Fibroblast of skin of scalp (primary cell): Measurements from ENCODE around the gene EXOC6B. TPM values are rescaled to one million over a fixed set of nuclear protein-coding genes. Genes with fewer than 3 reads are reported as not detected.
A peak's percentile ranks its signal among the peaks of the same experiment; 100 is the strongest.

Experiments
- DNase-seq: peaks from one replicate; pipeline ENCODE4 v3.0.0-alpha.2; 2013
- polyA plus RNA-seq, 2 experiments: library from polyadenylated mRNA; unstranded; fragments of 120-200 nt; gene quantifications; one replicate each; pipeline ENCODE4 v1.2.1, GENCODE V29; 2013; ENCODE audit not compliant: insufficient read length in 2 of 2

Gene EXOC6B
- polyA plus RNA-seq (2013, experiment 1 of 2; ENCODE audit: insufficient read length) = 13.2 TPM
- polyA plus RNA-seq (2013, experiment 2 of 2; ENCODE audit: insufficient read length) = 15.6 TPM

DNA sequence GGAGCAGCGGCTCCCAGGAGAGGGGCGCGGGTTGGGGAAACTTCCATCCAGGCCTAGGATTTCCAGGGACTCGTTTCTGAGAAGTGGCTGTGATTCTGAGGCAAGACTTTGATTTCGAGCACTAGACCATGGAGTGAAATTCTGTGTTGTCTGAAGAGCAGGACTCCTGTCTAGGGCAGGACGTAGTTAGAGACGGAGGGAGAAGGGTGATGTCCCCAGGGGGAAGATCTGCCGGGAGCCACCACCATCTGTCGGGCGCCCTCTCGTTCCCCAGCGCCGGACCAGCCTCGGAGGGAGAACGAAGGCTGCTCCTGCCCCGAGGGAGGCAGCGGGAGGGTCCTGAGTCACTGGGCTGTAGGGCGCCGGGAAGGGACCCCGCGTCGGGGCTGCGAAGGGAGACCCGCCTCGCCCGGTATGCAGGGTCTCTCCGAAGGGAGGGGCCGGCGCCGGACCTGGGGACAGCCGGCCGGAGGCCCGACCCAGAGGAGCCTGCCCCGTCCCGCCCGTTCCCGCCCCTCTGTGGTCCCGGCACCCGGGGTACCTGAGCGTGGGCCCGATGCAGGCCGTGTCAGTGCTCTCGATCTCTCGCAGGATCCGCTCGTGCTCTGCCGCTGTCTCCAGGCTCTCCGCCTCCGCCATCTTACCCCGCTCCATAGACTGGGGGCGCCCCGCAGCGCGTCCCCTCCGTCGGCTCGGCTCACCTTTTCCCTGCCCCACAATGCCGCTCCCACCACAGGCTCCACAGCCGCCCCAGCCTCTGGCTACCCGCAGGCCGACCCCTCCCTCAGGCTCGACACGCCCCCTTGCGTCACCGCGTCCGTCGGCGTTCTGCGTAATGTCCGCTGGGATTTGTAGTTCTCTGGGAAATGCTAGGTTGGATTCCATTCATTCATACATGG is at the start of gene EXOC6B:
TSS of gene EXOC6B (minus strand) at position 777 of the 899 bp plus-strand sequence.
- peak; percentile 89 for DNase-seq

- DNase-seq = no peak
These were observed 46.0 kb upstream of the EXOC6B start for GRCh38 chr2:72871880-72872279.

- no peak for DNase-seq
These were observed 45.2 kb upstream of the EXOC6B start for GRCh38 chr2:72871060-72871459.

- DNase-seq = peak; percentile 4
These were observed 38.7 kb upstream of the EXOC6B start for GRCh38 chr2:72864500-72864899.

DNA sequence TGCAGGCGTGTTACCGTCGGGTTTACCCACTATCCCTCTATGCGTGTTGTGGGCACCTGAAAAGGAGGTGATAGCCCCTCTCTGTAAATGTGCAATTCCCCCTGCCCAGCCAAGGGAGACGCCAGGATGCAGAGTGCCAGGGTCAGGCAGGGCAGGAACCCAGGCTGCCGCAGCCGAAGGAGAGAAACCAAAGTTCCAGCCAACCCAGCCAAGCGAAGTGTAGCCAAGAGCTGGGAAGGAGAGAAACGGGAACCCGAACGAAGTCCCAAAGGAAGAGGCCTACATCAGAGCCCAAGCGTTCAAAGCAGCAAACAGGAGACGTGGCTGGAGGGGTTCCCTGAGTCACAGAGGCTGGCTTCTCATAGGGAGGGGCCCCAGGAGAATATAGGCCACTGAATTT is 37.2 kb upstream of the EXOC6B start:
- no peak for DNase-seq

GRCh38 chr2:72862239-72862988 is 36.6 kb upstream of the EXOC6B start:
- peak; percentile 84 for DNase-seq

- peak; percentile 44 for DNase-seq
These were observed 34.0 kb upstream of the EXOC6B start for GRCh38 chr2:72859831-72860262.

DNA sequence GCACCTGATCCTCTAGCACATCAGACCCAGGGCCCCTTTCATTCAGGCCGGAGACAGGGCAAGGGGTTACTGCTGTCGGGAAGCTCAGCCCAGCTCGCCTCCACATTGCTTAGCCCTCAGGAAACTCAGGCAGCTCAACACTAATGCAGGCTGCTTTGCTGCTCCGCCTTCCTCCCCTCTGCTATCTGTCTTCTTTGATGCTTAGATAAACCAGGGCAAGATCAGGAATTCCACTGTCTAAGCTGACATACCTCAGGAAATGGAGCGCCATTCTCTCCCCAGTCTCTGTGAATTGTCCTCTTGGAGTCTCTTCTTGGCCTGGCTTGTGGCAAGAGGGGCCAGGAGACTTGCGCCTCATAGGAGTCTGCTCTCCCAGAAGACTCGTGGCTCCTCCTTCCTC is 25.5 kb upstream of the EXOC6B start:
- no peak for DNase-seq

DNA sequence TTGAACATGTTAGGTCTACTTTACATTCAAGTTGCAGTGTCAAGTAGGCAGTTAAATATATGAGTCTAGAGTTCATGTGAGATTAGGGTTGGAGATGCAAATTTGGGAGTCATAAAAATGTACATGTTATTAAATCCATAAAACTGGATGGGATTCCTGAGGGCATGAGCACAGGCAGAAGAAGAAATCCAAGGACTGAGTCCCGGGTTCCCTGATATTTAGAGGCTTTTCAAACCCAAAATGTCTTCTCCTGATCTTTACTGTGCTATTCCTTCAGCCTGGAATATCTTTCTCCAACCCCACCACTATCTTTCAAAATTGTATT is 23.3 kb upstream of the EXOC6B start:
- DNase-seq = no peak

DNA sequence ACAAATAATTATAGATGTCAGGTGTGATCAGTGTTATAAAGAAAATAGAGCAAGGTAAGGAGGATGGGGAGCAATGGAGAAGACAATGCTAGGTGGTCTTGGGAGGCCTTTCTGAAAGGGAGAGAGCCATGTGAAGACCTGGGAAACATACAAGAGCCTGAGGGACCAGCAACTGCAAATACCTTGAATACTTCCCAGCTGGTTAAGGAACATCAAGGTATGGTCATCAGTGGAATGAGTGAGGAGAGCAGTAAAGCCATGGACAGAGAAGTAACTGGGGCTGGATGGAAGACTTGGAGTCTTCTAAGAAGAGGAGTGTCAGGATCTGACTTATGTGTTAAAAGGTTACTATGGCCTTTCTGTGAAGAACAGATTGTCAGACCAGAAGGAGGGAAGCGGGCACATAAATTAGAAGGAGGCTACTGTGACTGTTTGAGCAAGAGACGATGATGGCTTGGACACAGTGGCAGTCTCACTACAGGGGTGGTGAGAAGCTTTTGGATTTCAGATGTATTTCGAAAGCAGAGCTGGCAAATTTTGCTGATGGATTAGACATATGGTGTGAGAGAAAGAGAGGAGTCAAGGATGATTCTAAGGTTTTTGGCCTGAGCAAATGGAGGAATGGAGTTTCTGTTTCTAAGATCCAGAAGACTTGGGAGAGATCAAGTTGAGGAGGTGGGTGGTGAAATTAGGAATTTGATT is 22.8 kb upstream of the EXOC6B start:
- DNase-seq = no peak

GRCh38 chr2:72847534-72848315 is 21.9 kb upstream of the EXOC6B start:
- no peak for DNase-seq

DNA sequence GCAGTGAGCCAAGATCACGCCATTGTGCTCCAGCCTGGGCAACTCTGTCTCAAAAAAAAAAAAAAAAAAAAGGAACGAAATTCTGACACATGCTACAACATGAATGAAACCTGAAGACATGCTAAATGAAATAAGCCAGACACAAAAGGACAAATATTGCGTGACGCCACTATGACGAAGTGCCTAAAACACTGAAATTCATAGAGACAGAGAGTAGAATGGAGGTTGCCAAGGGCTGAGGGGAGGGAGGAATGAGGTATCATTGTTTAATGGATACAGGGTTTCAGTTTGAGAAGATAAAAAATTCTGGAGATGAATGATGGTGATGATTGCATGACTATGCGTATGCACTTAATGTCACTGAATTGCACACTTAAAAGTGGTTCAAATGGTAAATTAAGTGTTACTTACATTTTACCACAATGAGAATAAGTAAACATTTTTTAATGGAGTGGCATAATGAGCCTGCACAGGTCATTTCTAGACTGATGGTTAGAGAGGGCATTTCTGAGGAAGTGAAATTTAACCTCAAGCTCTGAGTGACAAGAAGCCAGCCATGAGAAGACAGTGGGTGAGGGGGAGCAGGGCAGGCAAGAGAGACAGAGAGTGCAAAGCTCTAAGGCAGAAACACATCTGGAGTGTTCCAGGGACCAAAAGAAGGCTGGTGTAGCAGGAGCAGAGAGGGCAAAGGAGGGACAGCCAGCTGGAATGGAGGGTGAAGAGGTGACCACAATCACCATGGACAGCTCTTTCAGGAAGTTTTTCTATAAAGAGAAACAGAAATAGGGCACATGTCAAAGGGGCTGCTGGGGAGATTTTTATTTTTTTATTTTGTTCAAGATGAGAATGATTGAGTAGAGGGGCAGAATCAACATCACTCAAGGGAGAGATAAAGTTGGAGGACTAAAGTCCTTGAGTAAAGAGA is 20.6 kb upstream of the EXOC6B start:
- DNase-seq = no peak

- DNase-seq = no peak
These were observed 17.5 kb upstream of the EXOC6B start for GRCh38 chr2:72843301-72843700.

DNA sequence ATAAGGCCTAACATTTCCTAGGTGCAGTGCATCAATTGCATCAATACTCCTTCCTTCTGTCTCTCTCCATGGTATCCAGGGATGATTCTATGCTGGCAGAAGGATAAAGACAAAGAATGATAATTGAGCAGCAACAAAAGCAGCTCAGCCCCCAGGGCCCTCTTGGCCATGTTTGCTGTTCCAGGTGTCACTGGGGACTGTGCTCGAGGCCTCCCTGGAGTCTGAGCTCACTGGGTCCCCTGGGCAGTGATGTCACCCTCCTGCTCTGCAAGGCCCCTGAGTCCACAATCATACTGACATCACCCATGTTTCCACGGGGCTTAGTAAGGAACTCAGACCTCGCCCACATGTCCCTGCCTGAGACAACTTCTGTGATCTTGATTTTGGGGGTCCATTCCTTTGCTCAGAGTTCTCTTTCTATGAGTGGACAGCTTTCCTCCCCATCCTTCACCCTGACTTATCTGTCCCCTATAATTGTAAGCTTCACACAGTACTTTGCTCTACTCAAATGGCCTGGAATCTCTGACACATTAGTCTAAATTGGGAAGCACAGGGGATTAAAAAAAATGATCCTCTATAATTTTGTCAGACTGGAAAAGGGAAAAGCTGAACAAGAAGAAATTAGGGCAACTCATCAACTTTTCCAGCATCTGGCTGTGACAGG is 15.8 kb upstream of the EXOC6B start:
- DNase-seq = no peak

DNA sequence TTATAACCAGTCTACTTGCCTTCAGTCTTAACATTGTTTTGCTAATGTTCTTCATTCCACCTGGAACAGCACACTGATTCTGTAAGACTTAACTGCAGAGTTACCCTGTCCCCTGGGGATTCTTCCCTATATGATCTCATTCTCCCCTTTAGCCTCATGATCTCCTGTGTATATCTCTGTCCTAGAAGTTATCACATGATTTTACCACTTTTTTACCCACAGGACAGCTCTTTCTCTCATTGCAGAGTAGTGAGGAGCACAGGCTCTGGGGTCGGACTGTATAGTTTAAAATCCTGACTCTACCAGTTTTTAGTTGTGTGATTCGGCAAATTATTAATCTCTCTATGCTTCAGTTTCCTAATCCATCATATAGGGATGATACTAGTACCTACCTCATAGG is 14.2 kb upstream of the EXOC6B start:
- DNase-seq = no peak

- DNase-seq = peak; percentile 13
These were observed 11.3 kb upstream of the EXOC6B start for GRCh38 chr2:72837171-72837570.

- no peak for DNase-seq
These were observed 9.6 kb upstream of the EXOC6B start for GRCh38 chr2:72835403-72835802.

DNA sequence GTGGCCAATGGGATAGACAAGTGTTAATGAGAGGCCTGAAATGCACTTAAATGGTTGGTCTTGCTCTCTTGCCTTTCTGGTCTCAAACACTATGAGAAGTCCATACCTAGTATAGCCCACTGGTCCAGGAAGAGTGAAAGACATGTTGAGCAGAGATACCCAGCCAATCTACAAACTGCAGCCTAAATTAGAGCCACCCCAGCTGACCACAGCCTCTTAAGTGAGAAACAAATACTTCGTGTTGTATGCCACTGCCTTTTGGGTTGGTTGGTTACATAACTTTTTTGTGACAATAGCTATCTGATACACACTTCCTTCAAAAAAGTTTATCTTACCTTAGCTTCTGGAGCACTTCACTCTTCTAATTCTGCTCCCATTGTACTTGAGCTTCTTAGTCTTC is 8.8 kb upstream of the EXOC6B start:
- no peak for DNase-seq

- DNase-seq = no peak
These were observed 7.4 kb upstream of the EXOC6B start for GRCh38 chr2:72833084-72833714.

DNA sequence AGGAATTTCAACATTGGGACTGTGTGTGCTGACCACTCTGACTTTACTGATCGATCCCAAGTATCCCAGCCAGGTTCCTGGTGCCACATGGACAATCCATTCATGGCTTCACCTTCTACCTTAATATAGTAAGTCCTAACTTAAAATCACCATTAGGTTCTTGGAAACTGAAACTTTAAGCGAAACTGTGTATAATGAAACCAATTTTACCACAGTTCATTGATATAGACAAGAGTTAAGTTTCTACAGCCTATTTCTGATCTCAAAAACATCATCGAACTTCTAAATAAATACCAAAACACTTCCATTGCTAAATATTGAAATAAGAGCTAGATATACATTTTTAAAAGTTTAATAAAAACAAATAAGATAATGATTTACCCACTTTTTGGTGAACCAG is 4.4 kb upstream of the EXOC6B start:
- no peak for DNase-seq
